Activated T-helper 2 cell treated with anti-CD3 and anti-CD28 coated beads, Interferon-gamma antibody, Interleukin-2, Interleukin-4, amounts not matched to agents 10 μg/mL and 5 μg/mL and 100 μg/mL, durations not matched to agents 14 hours and 24 hours and 36 hours (primary cell): Measurements from ENCODE around the gene HDGFL3. TPM values are rescaled to one million over a fixed set of nuclear protein-coding genes. Genes with fewer than 3 reads are reported as not detected.
"Not testable (repeated sequence)": the region's sequence is repeated elsewhere in the genome, so short reads cannot be mapped to it uniquely, and the experiment has no call there.

ENCODE experiments used
- DNase-seq: peaks from one replicate; pipeline ENCODE4 v3.0.0; 2021; ENCODE audit warnings: low spot score
- H3K27ac Mint-ChIP-seq: one replicate; pipeline ENCODE4 v1.8.0; 2021; ENCODE audit warnings: mixed read lengths
- H3K27me3 Mint-ChIP-seq: one replicate; pipeline ENCODE4 v1.8.0; 2021; ENCODE audit warnings: low read depth, mixed read lengths
- H3K36me3 Mint-ChIP-seq: one replicate; pipeline ENCODE4 v1.8.0; 2021; ENCODE audit warnings: low read depth, mixed read lengths
- H3K4me1 Mint-ChIP-seq: one replicate; pipeline ENCODE4 v1.8.0; 2021; ENCODE audit warnings: low read depth, mixed read lengths
- H3K4me3 Mint-ChIP-seq: one replicate; pipeline ENCODE4 v1.8.0; 2021; ENCODE audit warnings: low read depth, mild to moderate bottlenecking, moderate library complexity, mixed read lengths
- H3K9me3 Mint-ChIP-seq: one replicate; pipeline ENCODE4 v1.8.0; 2021; ENCODE audit warnings: mixed read lengths
- intact Hi-C: fragments of 100-400 bp; cut with micrococcal nuclease; formaldehyde crosslinking; loops from one replicate; pipeline ENCODE4 v1.15.1; 2023
- total RNA-seq: library from RNA; stranded (reverse); gene quantifications from 2 replicates; pipeline ENCODE4 v1.2.3, GENCODE V29; 2022

The HDGFL3 gene
- total RNA-seq, 1 donor from 2014 or later, result 19.1 TPM

GRCh38 chr15:83106994-83107840 is 100.4 kb downstream of the HDGFL3 start, which contains the start of gene TM6SF1:
Gene TM6SF1 (plus strand): TSS chr15:83107645. CDS start chr15:83107681, 36 bp downstream.
- Mint-ChIP-seq H3K27ac (peak within 1 kb of the TSS; percentile 25), H3K9me3 (no peaks in the 10 kb centered on the region), H3K4me3 (peak within 1 kb of the TSS; percentile 82), H3K27me3 (peaks cover 18% of the 10 kb centered on the region), H3K36me3 (peaks cover 6% of the 10 kb centered on the region), H3K4me1 (peaks cover 23% of the 10 kb centered on the region)
- intact Hi-C loops, result loop anchor here (5.0 kb wide), 3 partner anchors 40 to 95 kb away; partner anchors contain the start of genes BTBD1 and C15orf40
- peak; percentile 30 for DNase-seq

GRCh38 chr15:83105440-83105839 is 102.2 kb downstream of the HDGFL3 start:
- intact Hi-C loops, result loop anchor here (5.0 kb wide), 3 partner anchors 38 to 93 kb away; partner anchors contain the start of genes BTBD1 and C15orf40
- Mint-ChIP-seq H3K36me3 (no peaks in the 10 kb centered on the region), H3K9me3 (no peaks in the 10 kb centered on the region), H3K4me1 (peaks cover 21% of the 10 kb centered on the region), H3K4me3 (peak overlapping the region; percentile 62), H3K27me3 (peaks cover 29% of the 10 kb centered on the region), H3K27ac (no peak overlapping the region)
- DNase-seq, result no peak

GRCh38 chr15:83104141-83104540 is 103.5 kb downstream of the HDGFL3 start:
- intact Hi-C loops, result no loop called here
- H3K27ac Mint-ChIP-seq, result no peak overlapping the region
- H3K36me3 Mint-ChIP-seq, result no peaks in the 10 kb centered on the region
- peaks cover 16% of the 10 kb centered on the region for H3K4me1 Mint-ChIP-seq
- H3K27me3 Mint-ChIP-seq, result peaks cover 39% of the 10 kb centered on the region
- H3K4me3 Mint-ChIP-seq, result no peak overlapping the region
- DNase-seq, result no peak
- H3K9me3 Mint-ChIP-seq, result no peaks in the 10 kb centered on the region

GRCh38 chr15:83102346-83102745 is 105.3 kb downstream of the HDGFL3 start:
- peaks cover 51% of the 10 kb centered on the region for H3K27me3 Mint-ChIP-seq

GRCh38 chr15:83100097-83100646 is 107.5 kb downstream of the HDGFL3 start:
- H3K9me3 Mint-ChIP-seq, result peaks cover 7% of the 10 kb centered on the region
- H3K4me1 Mint-ChIP-seq, result no peaks in the 10 kb centered on the region
- H3K36me3 Mint-ChIP-seq, result no peaks in the 10 kb centered on the region
- no peak for DNase-seq
- no peak overlapping the region for H3K4me3 Mint-ChIP-seq
- intact Hi-C loops, result no loop called here
- H3K27ac Mint-ChIP-seq, result no peak overlapping the region
- H3K27me3 Mint-ChIP-seq, result peaks cover 56% of the 10 kb centered on the region

More at GRCh38 chr15:83102346-83102745, 105.3 kb downstream of the HDGFL3 start:
- Mint-ChIP-seq H3K4me3 (no peak overlapping the region), H3K36me3 (no peaks in the 10 kb centered on the region), H3K27ac (no peak overlapping the region), H3K4me1 (peaks cover 5% of the 10 kb centered on the region), H3K9me3 (peaks cover 7% of the 10 kb centered on the region)
- intact Hi-C loops, result no loop called here
- no peak for DNase-seq

- intact Hi-C loops, result no loop called here
- no peak for DNase-seq
- H3K4me1 Mint-ChIP-seq, result no peaks in the 10 kb centered on the region
- no peaks in the 10 kb centered on the region for H3K36me3 Mint-ChIP-seq
- peaks cover 54% of the 10 kb centered on the region for H3K27me3 Mint-ChIP-seq
- peaks cover 7% of the 10 kb centered on the region for H3K9me3 Mint-ChIP-seq
- H3K27ac Mint-ChIP-seq, result no peak overlapping the region
- H3K4me3 Mint-ChIP-seq, result no peak overlapping the region
Observed at GRCh38 chr15:83099290-83099689, 108.3 kb downstream of the HDGFL3 start.

- Mint-ChIP-seq H3K27me3 (peaks cover 49% of the 10 kb centered on the region), H3K36me3 (no peaks in the 10 kb centered on the region), H3K27ac (no peak overlapping the region), H3K4me3 (no peak overlapping the region), H3K9me3 (peaks cover 7% of the 10 kb centered on the region), H3K4me1 (no peaks in the 10 kb centered on the region)
- intact Hi-C loops, result no loop called here
- no peak for DNase-seq
Observed at GRCh38 chr15:83098079-83098478, 109.5 kb downstream of the HDGFL3 start.

- Mint-ChIP-seq H3K4me3 (no peak overlapping the region), H3K27ac (no peak overlapping the region), H3K4me1 (peaks cover 6% of the 10 kb centered on the region), H3K27me3 (peaks cover 28% of the 10 kb centered on the region), H3K36me3 (no peaks in the 10 kb centered on the region), H3K9me3 (peaks cover 7% of the 10 kb centered on the region)
- no peak for DNase-seq
- intact Hi-C loops, result no loop called here
Observed at GRCh38 chr15:83094583-83094982, 113.0 kb downstream of the HDGFL3 start.

GRCh38 chr15:83092309-83092976 is 115.2 kb downstream of the HDGFL3 start:
- no peak for DNase-seq
- intact Hi-C loops, result no loop called here
- Mint-ChIP-seq H3K36me3 (no peaks in the 10 kb centered on the region), H3K27ac (peak overlapping the region; percentile 24), H3K9me3 (no peaks in the 10 kb centered on the region), H3K27me3 (peaks cover 22% of the 10 kb centered on the region), H3K4me3 (no peak overlapping the region), H3K4me1 (peaks cover 6% of the 10 kb centered on the region)

- DNase-seq, H3K9me3 Mint-ChIP-seq, H3K36me3 Mint-ChIP-seq, H3K4me1 Mint-ChIP-seq, H3K4me3 Mint-ChIP-seq, intact Hi-C loops: not testable (repeated sequence)
- H3K27ac Mint-ChIP-seq, result peak overlapping the region; percentile 24
- H3K27me3 Mint-ChIP-seq, result peaks cover 20% of the 10 kb centered on the region
Observed at GRCh38 chr15:83091965-83092308, 115.7 kb downstream of the HDGFL3 start.

GRCh38 chr15:83090465-83090864 is 117.2 kb downstream of the HDGFL3 start:
- H3K4me1 Mint-ChIP-seq, result peaks cover 6% of the 10 kb centered on the region
- H3K4me3 Mint-ChIP-seq, result no peak overlapping the region
- peaks cover 14% of the 10 kb centered on the region for H3K27me3 Mint-ChIP-seq
- H3K36me3 Mint-ChIP-seq, result no peaks in the 10 kb centered on the region
- H3K9me3 Mint-ChIP-seq, result no peaks in the 10 kb centered on the region
- intact Hi-C loops, result no loop called here
- H3K27ac Mint-ChIP-seq, result no peak overlapping the region
- no peak for DNase-seq

GRCh38 chr15:83088876-83089275 is 118.7 kb downstream of the HDGFL3 start:
- intact Hi-C loops, result no loop called here
- H3K27ac Mint-ChIP-seq, result no peak overlapping the region
- DNase-seq, result no peak
- no peaks in the 10 kb centered on the region for H3K36me3 Mint-ChIP-seq
- H3K9me3 Mint-ChIP-seq, result no peaks in the 10 kb centered on the region
- H3K27me3 Mint-ChIP-seq, result peaks cover 14% of the 10 kb centered on the region
- no peak overlapping the region for H3K4me3 Mint-ChIP-seq
- H3K4me1 Mint-ChIP-seq, result peaks cover 6% of the 10 kb centered on the region

GRCh38 chr15:83087576-83087975 is 120.0 kb downstream of the HDGFL3 start:
- Mint-ChIP-seq H3K27ac (no peak overlapping the region), H3K4me1 (peaks cover 6% of the 10 kb centered on the region), H3K36me3 (no peaks in the 10 kb centered on the region), H3K4me3 (no peak overlapping the region), H3K27me3 (peaks cover 17% of the 10 kb centered on the region), H3K9me3 (no peaks in the 10 kb centered on the region)
- no peak for DNase-seq
- intact Hi-C loops, result no loop called here
